CD4-positive, CD25-positive, alpha-beta regulatory T cell (primary cell): ENCODE measurements around the gene MBOAT1. TPM values are rescaled to one million over a fixed set of nuclear protein-coding genes. Genes with fewer than 3 reads are reported as not detected.

Experiments
- ATAC-seq, 2 donors: fragments of 150-1000 bp; cut with Tn5 transposase; one replicate each; pipeline ENCODE4 v1.10.0; 2021; ENCODE audit warnings: low read depth in 2 of 2, moderate number of reproducible peaks in 2 of 2, moderate library complexity in 1 of 2
- DNase-seq, 3 donors: peaks; one replicate each; pipeline versions ENCODE4 v3.0.0 to v3.0.0-alpha.2; 2012 to 2022; ENCODE audit warnings: mixed read lengths in 1 of 3
- H3K27ac ChIP-seq: one replicate; pipeline ENCODE4 v1.7.0; 2013; ENCODE audit warnings: mild to moderate bottlenecking, low read length; ENCODE audit not compliant: insufficient read depth, poor library complexity, severe bottlenecking
- H3K27me3 ChIP-seq: one replicate; pipeline ENCODE4 v1.7.0; 2013; ENCODE audit warnings: low read length; ENCODE audit not compliant: control insufficient read depth, insufficient read depth
- H3K36me3 ChIP-seq: one replicate; pipeline ENCODE4 v1.7.0; 2013; ENCODE audit warnings: mild to moderate bottlenecking, low read length, moderate library complexity; ENCODE audit not compliant: control insufficient read depth, insufficient read depth
- H3K4me1 ChIP-seq: 2 replicates; pipeline ENCODE4 v1.7.0; 2013; ENCODE audit warnings: mild to moderate bottlenecking, low read length; ENCODE audit not compliant: insufficient read depth, control insufficient read depth, poor library complexity, severe bottlenecking
- H3K4me3 ChIP-seq: one replicate; pipeline ENCODE4 v1.7.0; 2013; ENCODE audit warnings: low read depth, mild to moderate bottlenecking, low read length, moderate library complexity
- H3K9me3 ChIP-seq, 2 experiments: 1 replicate in 1 of 2; 2 replicates in 1 of 2; pipeline ENCODE4 v1.7.0; 2013; ENCODE audit warnings: low read length in 2 of 2, mild to moderate bottlenecking in 1 of 2, moderate library complexity in 1 of 2; ENCODE audit not compliant: control insufficient read depth in 2 of 2
- H3K27ac Mint-ChIP-seq, 3 donors: one replicate each; pipeline ENCODE4 v1.8.0; 2020 to 2022; ENCODE audit warnings: mild to moderate bottlenecking in 3 of 3, mixed read lengths in 3 of 3, moderate library complexity in 2 of 3
- H3K27me3 Mint-ChIP-seq: one replicate; pipeline ENCODE4 v1.8.0; 2022; ENCODE audit warnings: mild to moderate bottlenecking, mixed read lengths
- H3K36me3 Mint-ChIP-seq: one replicate; pipeline ENCODE4 v1.8.0; 2020; ENCODE audit warnings: mixed read lengths
- H3K4me1 Mint-ChIP-seq, 4 donors: one replicate each; pipeline ENCODE4 v1.8.0; 2020 to 2022; ENCODE audit warnings: mixed read lengths in 4 of 4, mild to moderate bottlenecking in 1 of 4
- H3K4me3 Mint-ChIP-seq, 4 donors: one replicate each; pipeline ENCODE4 v1.8.0; 2020 to 2022; ENCODE audit warnings: mild to moderate bottlenecking in 4 of 4, mixed read lengths in 4 of 4, moderate library complexity in 3 of 4
- H3K9me3 Mint-ChIP-seq, 7 donors: one replicate each; pipeline ENCODE4 v1.8.0; 2020 to 2022; ENCODE audit warnings: mixed read lengths in 7 of 7, mild to moderate bottlenecking in 3 of 7, moderate library complexity in 2 of 7
- polyA plus RNA-seq, 4 donors: library from polyadenylated mRNA; unstranded; fragments of 300-500 nt; fragmentation: Illumina TruSeq; gene quantifications; one replicate each; pipeline ENCODE4 v1.2.3, GENCODE V29; 2021
- total RNA-seq: library from RNA; stranded (reverse); gene quantifications from one replicate; pipeline ENCODE4 v1.2.3, GENCODE V29; 2022

Gene MBOAT1
- total and polyA plus RNA-seq, 5 donors from 2014 or later = 3.6 to 26.4 (median 6.0) TPM

DNA sequence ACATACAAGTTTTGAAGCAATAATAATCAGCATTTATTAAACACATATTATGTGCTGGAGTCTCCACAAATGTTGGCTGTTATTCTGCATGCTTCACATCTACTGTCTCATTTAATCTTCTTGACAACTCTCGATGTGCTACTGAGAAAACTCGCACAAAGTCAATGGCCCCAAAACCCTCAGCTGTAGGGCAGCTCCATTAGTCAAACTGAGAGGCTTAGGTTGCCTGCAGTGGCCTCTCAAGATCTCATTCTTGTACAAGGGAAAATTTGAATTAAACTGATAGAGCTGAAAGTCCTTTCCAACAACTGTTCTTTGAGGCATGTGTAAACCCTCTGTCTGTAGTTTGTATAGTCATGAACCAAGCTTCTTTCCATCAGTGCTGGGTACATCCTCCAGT is 49.8 kb downstream of the MBOAT1 start:
- H3K27ac ChIP-seq = no peak overlapping the region
- no peaks in the 10 kb centered on the region for H3K9me3 ChIP-seq
- H3K4me3 ChIP-seq = no peak overlapping the region
- Mint-ChIP-seq H3K36me3 (peaks cover 19% of the 10 kb centered on the region), H3K27ac (no peak overlapping the region), H3K4me3 (no peak overlapping the region), H3K4me1 (peaks cover 2 to 20% (median 5%) of the 10 kb centered on the region in 4 donors), H3K27me3 (no peaks in the 10 kb centered on the region), H3K9me3 (peaks cover 0 to 2% (median 0%) of the 10 kb centered on the region in 7 donors)
- no peak for DNase-seq
- no peaks in the 10 kb centered on the region for H3K27me3 ChIP-seq
- peaks cover 15% of the 10 kb centered on the region for H3K36me3 ChIP-seq
- H3K4me1 ChIP-seq = no peaks in the 10 kb centered on the region
- ATAC-seq = no peak

DNA sequence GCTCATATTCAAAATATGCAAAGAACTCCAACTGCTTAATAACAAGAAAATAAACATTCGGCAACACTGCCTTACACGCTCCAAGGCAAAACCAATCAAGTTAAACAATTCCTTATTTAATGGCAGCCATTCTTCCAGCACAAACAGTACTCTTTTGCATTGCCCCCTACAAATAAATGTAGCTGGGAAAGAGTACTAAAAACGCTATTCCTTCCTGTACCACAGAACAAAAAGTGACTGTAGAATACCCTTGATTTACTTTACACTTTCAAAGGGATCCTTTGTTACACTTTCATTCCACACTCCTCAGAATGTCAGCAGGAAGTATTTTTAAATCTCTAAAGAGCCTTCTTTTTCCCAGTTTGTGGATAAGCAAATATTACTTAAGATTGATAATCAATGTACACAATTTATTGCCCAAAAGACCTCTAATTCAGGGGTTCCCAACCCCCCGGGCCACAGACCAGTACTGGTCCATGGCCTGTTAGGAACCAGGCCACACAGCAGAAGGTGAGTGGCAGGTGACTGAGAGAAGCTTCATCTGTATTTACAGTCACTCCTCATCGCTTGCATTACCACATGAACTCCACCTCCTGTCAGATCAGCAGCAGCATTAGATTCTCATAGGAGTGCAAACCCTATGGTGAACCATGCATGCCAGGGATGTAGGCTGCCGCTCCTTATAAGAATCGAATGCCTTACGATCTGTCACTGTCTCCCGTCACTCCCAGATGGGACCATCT is 51.6 kb downstream of the MBOAT1 start:
- Mint-ChIP-seq H3K27ac (no peak overlapping the region), H3K9me3 (peaks cover 0 to 2% (median 0%) of the 10 kb centered on the region in 7 donors), H3K27me3 (no peaks in the 10 kb centered on the region), H3K4me3 (no peak overlapping the region), H3K36me3 (peaks cover 8% of the 10 kb centered on the region), H3K4me1 (peaks cover 2 to 20% (median 5%) of the 10 kb centered on the region in 4 donors)
- H3K4me1 ChIP-seq = no peaks in the 10 kb centered on the region
- no peaks in the 10 kb centered on the region for H3K27me3 ChIP-seq
- ATAC-seq (no peak), DNase-seq (no peak)
- H3K4me3 ChIP-seq = no peak overlapping the region
- H3K27ac ChIP-seq = no peak overlapping the region
- H3K36me3 ChIP-seq = peaks cover 4% of the 10 kb centered on the region
- no peaks in the 10 kb centered on the region for H3K9me3 ChIP-seq

DNA sequence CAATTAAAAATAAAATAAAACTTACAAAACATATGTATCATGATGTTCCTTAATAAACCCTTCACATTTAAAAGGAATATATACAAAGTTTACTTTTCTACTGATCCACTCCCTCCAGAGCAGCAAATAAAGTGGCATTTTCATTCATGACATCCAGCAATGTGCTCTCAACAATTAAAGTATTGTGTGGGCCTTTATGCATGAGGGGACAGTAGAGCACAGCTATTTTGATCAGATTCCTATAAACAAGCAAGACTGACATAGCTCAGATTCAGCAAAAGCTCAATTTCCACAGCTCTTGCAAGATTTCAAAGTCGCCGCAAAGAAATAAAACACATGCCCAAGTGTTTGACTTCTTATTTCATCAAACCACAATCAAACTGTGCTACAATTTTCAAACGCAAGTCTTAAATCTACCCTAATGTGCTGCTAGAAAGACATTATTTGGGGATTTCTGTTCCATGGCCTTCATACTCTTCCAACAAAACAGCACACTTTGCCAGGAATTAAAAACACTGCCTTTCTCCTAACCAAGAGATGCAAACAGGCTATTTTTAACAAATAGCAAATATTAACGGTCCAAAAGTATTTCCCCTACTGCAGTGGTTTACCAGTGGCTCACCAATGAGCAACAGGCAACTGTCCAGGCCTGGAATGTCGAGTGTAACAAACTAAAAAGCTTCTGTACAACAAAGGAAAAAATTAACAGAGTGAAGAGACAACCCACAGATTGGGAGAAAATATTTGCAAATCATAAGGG is 52.3 kb downstream of the MBOAT1 start:
- no peak overlapping the region for H3K27ac Mint-ChIP-seq

DNA sequence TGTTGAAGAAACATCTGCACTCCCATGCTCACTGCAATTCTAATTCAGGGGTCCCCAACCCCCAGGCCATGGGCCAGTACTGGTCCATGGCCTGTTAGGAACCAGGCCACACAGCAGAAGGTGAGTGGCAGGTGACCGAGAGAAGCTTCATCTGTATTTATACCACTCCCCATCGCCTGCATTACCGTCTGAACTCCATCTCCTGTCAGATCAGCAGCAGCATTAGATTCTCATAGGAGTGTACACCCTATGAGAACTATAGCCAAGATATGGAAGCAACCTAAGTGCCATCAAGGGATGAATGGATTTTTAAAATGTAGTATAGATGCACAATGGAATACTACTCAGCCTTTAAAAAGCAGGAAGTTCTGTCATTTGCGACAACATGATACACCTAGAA is 53.2 kb downstream of the MBOAT1 start:
- Mint-ChIP-seq H3K27me3 (no peaks in the 10 kb centered on the region), H3K9me3 (peaks cover 0 to 2% (median 0%) of the 10 kb centered on the region in 7 donors), H3K36me3 (peaks cover 15% of the 10 kb centered on the region), H3K27ac (no peak overlapping the region), H3K4me3 (no peak overlapping the region), H3K4me1 (peaks cover 5 to 27% (median 8%) of the 10 kb centered on the region in 4 donors)
- DNase-seq = no peak
- no peak for ATAC-seq
- no peak overlapping the region for H3K4me3 ChIP-seq
- no peaks in the 10 kb centered on the region for H3K4me1 ChIP-seq
- H3K36me3 ChIP-seq = no peaks in the 10 kb centered on the region
- no peak overlapping the region for H3K27ac ChIP-seq
- H3K9me3 ChIP-seq = no peaks in the 10 kb centered on the region
- H3K27me3 ChIP-seq = no peaks in the 10 kb centered on the region

More for the DNA sequence above, 52.3 kb downstream of the MBOAT1 start:
- Histone ChIP-seq H3K36me3 (peaks cover 4% of the 10 kb centered on the region), H3K27ac (no peak overlapping the region), H3K27me3 (no peaks in the 10 kb centered on the region), H3K4me3 (no peak overlapping the region), H3K4me1 (no peaks in the 10 kb centered on the region), H3K9me3 (no peaks in the 10 kb centered on the region)
- ATAC-seq (no peak), DNase-seq (no peak)
- H3K27me3 Mint-ChIP-seq = no peaks in the 10 kb centered on the region
- H3K4me1 Mint-ChIP-seq = peaks cover 4 to 22% (median 5%) of the 10 kb centered on the region in 4 donors
- peaks cover 11% of the 10 kb centered on the region for H3K36me3 Mint-ChIP-seq
- no peak overlapping the region for H3K4me3 Mint-ChIP-seq
- peaks cover 0 to 2% (median 0%) of the 10 kb centered on the region in 7 donors for H3K9me3 Mint-ChIP-seq

DNA sequence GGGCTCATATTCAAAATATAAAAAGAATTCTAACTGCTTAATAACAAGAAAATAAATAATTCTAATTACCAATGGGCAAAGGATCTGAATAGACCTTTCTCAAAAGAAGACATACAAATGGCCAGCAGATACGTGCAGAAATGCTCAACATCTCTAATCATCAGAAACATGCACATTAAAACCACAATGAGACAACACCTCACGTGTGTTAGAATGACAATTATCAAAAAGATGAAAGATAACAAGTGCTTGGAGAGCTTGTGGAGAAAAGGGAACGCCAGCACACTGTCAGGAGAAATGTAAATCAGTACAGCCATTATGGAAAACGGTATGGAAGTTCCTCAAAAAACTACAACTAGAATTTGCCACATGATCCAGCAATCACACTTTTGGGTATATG is 53.6 kb downstream of the MBOAT1 start:
- Histone ChIP-seq H3K27me3 (no peaks in the 10 kb centered on the region), H3K9me3 (no peaks in the 10 kb centered on the region), H3K27ac (no peak overlapping the region), H3K36me3 (no peaks in the 10 kb centered on the region), H3K4me1 (no peaks in the 10 kb centered on the region), H3K4me3 (no peak overlapping the region)
- no peak for ATAC-seq
- DNase-seq = no peak
- Mint-ChIP-seq H3K4me3 (no peak overlapping the region), H3K9me3 (peaks cover 0 to 2% (median 0%) of the 10 kb centered on the region in 7 donors), H3K27ac (no peak overlapping the region), H3K36me3 (peaks cover 14% of the 10 kb centered on the region), H3K27me3 (no peaks in the 10 kb centered on the region), H3K4me1 (peaks cover 5 to 27% (median 8%) of the 10 kb centered on the region in 4 donors)

DNA sequence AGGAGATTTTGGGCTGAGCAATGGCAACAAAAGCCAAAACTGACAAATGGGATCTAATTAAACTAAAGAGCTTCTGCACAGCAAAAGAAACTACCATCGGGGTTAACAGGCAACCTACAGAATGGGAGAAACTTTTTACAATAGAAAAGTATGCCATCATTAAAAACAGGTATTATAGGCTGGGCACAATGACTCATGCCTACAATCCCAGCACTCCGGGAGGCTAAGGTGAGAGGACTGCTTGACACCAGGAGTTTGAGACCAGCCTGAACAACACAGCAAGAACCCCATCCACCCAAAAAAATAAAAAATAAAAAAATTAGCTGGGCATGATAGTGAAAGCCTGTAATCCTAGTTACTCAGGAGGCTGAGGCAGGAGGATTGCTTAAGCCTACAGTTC is 55.4 kb downstream of the MBOAT1 start:
- H3K27ac Mint-ChIP-seq = no peak overlapping the region
- H3K9me3 Mint-ChIP-seq = peaks cover 0 to 2% (median 0%) of the 10 kb centered on the region in 7 donors
- Histone ChIP-seq H3K4me3 (no peak overlapping the region), H3K27ac (no peak overlapping the region), H3K27me3 (no peaks in the 10 kb centered on the region), H3K9me3 (no peaks in the 10 kb centered on the region), H3K36me3 (peaks cover 2% of the 10 kb centered on the region), H3K4me1 (no peaks in the 10 kb centered on the region)
- DNase-seq (no peak), ATAC-seq (no peak)
- H3K4me1 Mint-ChIP-seq = peaks cover 5 to 27% (median 8%) of the 10 kb centered on the region in 4 donors
- H3K4me3 Mint-ChIP-seq = no peak overlapping the region
- peaks cover 10% of the 10 kb centered on the region for H3K36me3 Mint-ChIP-seq
- no peaks in the 10 kb centered on the region for H3K27me3 Mint-ChIP-seq

DNA sequence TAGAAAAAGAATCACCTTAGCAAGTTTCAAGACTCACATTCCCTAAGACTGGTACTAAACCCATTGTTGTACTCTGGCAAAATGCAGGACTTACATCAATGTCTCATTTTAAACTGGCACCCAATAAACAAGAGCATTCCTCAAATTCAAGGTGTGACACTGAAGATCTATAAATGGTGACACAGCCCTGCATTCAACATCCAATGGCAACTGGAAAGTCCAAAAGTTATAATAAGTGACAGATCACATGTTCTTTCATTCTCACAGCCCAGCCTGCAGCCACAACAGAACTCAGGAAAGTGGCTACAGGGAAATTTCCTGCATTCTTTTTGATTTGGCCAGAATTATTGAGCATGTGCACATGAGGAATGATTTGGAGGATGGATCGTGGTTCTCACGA is 57.5 kb downstream of the MBOAT1 start:
- H3K4me3 ChIP-seq = no peak overlapping the region
- H3K27ac ChIP-seq = no peak overlapping the region
- H3K27me3 ChIP-seq = no peaks in the 10 kb centered on the region
- H3K27ac Mint-ChIP-seq = no peak overlapping the region
- no peak for ATAC-seq
- H3K36me3 Mint-ChIP-seq = peaks cover 22% of the 10 kb centered on the region
- H3K4me1 Mint-ChIP-seq = peaks cover 4 to 16% (median 6%) of the 10 kb centered on the region in 4 donors
- no peaks in the 10 kb centered on the region for H3K27me3 Mint-ChIP-seq
- H3K9me3 Mint-ChIP-seq = peaks cover 0 to 1% (median 0%) of the 10 kb centered on the region in 7 donors
- peaks cover 20% of the 10 kb centered on the region for H3K36me3 ChIP-seq
- no peak for DNase-seq
- H3K9me3 ChIP-seq = no peaks in the 10 kb centered on the region
- H3K4me1 ChIP-seq = no peaks in the 10 kb centered on the region
- H3K4me3 Mint-ChIP-seq = no peak overlapping the region
